C4-2B (cell line): ENCODE measurements around the gene COL23A1.

Source experiments
- H3K27ac ChIP-seq: fragments of 450-650 bp; 2 replicates; pipeline ENCODE4 v1.5.1; 2017
- ZFX ChIP-seq: fragments of 450-650 bp; IDR thresholded peaks from 2 replicates; pipeline ENCODE4 v1.6.1; 2017
- TF ChIP-seq, protein P1 (sequence below): fragments of 450-650 bp; conservative IDR thresholded peaks from 2 replicates; pipeline ENCODE4 v1.5.1; 2017; ENCODE audit warnings: mild to moderate bottlenecking

COL23A1 gene

DNA sequence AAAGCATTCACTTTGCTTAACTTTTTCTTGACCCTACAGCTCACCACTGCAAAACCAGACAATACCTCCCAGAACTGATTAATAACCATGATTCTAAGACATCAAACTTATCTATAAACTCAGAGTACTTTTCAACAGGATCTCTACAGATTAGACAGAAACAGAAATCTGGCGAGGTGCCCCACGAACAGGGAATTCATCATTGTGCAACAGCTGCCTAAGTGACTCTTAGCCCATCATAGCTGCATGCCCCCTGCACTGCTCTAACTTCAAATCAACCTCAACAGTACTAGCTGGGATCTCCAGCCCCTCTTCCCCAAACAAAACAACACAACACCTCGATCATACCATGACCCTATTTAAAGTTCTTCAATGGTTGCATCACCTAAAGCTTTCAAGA lies 16.1 kb upstream of the COL23A1 start:
- TF ChIP-seq, protein P1, sequence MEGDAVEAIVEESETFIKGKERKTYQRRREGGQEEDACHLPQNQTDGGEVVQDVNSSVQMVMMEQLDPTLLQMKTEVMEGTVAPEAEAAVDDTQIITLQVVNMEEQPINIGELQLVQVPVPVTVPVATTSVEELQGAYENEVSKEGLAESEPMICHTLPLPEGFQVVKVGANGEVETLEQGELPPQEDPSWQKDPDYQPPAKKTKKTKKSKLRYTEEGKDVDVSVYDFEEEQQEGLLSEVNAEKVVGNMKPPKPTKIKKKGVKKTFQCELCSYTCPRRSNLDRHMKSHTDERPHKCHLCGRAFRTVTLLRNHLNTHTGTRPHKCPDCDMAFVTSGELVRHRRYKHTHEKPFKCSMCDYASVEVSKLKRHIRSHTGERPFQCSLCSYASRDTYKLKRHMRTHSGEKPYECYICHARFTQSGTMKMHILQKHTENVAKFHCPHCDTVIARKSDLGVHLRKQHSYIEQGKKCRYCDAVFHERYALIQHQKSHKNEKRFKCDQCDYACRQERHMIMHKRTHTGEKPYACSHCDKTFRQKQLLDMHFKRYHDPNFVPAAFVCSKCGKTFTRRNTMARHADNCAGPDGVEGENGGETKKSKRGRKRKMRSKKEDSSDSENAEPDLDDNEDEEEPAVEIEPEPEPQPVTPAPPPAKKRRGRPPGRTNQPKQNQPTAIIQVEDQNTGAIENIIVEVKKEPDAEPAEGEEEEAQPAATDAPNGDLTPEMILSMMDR = no peak
- no peak for TF ChIP-seq ZFX
- H3K27ac ChIP-seq = no peak overlapping the region

DNA sequence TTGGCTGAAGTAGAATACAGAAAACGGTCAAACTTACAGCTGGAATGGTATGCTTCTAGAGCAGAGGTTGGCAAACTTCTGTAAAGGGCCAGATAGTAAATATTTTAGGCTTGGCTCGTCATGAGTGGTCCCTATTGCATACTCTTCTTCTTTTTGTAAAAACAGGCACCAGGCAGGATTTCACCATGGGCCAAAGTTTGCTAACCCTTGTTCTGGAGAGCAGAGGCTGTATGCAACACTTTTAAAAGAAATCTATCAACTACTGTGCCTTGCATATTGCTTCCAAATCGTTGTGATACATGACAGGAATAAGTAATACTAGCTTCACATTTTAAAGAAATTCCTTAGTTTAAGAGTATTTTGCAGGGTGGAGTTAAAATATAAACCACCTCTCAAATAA lies 15.6 kb upstream of the COL23A1 start:
- no peak for TF ChIP-seq ZFX
- H3K27ac ChIP-seq = no peak overlapping the region

DNA sequence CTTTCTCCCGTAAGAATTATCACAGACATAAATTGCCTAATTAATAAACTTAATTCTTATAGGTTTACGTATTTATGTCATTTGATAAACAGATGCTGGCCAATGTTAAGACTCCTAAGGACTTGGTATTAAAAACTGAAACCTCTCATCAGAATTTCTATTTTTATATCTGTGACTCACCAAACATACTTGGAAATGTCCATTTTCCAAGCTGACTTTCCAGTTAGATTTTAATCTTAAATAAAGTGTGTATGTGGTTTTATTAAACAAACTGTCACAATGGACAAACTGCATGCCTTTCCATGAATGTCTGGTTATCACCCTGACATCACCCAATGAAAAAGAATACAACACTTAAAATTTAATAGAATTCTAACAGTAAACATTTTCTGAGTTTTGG lies 12.6 kb upstream of the COL23A1 start:
- H3K27ac ChIP-seq = no peak overlapping the region
- TF ChIP-seq ZFX = no peak
- TF ChIP-seq, protein P1 = no peak

DNA sequence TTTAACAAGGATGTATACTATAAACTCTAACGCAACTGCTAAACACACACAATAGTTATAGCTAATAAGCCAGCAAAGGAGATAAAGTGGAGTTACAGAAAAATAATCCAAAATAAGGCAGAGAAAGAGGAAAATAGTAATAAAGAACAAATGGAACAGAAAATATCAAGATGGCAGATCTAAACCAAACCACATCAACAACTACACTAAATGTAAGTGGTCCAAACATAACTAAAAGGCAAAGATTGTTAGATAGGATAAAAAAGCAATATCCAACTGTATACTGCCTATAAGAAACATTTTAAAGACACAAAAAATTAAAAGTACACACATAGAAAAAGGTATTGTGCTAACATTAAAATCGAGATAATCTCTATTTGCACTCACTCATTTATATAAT lies 5.6 kb upstream of the COL23A1 start:
- no peak overlapping the region for H3K27ac ChIP-seq
- TF ChIP-seq, protein P1 = no peak
- TF ChIP-seq ZFX = no peak

DNA sequence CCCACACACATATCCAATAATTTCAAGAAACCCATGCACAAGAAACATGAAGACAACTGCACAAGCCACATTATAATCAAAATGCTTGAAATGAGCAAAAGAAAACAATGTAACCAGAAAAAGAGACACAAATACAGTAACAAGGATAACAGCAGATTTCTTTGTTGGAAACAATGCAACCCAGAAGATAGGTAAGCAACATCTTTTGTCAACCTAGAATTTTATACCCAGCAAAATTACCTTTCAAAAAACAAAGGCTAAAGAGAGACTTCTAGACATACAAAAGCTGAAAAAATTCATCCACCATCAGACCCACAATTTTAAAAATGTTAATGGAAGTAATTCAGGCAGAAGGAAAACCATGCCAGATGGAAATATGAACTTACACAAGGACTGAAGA lies 5.0 kb upstream of the COL23A1 start:
- H3K27ac ChIP-seq = no peak overlapping the region
- TF ChIP-seq, protein P1 = no peak
- no peak for TF ChIP-seq ZFX

DNA sequence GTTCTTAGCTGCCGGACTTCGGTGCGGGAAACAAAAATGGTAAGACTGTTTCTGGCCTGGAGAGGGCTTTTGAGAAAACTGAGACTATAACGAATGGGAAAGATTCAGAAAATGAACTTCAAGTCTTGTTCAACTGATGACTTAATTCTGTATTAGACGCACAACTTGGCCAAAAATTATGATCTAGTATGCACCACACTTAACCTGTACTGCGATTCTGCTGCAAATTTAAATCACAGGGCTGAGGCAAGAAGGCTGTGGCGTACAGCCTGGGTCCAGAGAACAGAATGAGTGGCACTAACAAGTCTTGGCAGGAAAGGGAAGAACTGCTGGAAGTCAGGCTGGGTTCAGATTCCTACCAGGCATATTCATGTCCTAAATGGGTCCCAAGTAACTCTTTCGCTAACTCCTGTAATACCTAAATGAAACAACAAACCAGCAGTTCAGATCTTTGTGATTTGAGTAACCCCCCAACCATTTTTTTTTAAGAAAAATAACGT lies 781 bp upstream of the COL23A1 start:
- H3K27ac ChIP-seq = no peak overlapping the region
- TF ChIP-seq, protein P1 = peak; percentile 78
- no peak for TF ChIP-seq ZFX

DNA sequence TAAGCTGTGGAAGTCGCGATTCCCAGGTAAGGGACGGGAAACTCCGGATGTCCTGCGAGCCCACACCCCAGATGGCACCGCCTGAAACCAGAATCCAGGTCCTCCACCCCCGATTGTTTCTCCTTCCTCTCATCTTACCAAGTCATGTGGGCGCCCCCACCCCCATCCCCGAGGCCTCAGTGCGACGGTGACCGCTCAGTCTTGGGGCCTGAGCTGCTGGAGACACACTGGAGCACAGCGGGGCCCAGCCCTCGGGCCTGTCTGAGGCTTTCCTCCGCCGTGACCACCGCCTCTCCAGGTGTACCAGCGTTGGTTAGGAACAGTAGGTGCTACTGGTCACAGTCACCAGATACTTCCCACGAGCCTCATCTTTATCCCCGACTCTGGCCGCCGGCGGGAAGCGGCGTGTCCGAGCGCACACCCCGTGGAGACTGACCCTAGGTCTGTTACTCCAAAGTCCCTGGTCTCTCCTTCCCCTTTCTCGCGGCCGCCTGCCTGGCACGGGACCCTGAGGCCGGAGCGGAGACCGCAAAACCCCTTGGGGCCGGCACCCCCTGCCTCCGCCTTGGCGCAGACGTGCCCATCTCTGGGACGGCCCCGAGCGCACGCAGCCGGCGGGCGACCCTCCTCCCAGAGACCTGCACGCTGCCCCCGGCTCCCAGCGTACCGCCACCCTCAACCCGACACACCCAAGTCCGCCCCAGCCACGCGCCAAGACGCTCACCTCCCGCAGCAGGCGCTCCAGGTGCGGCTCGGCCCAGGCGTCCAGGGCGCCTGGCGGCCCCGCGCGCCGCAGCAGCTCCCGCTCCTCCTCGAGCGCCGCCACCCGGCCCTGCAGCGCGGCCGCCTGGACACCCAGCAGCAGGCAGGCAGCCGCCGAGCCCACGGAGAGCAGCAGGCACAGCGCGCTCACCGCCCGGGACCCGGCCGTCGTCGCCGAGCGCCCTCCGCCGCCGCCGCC lies 733 bp downstream of the COL23A1 start:
- no peak for TF ChIP-seq ZFX
- TF ChIP-seq, protein P1 = no peak
- no peak overlapping the region; the same call in 1 of the 2 replicates for H3K27ac ChIP-seq
